GM18873 (cell line): ENCODE measurements around the gene ISLR.

Experiments
- ATAC-seq: cut with Tn5 transposase; IDR thresholded peaks from one replicate; pipeline ENCODE4 v1.9.1; 2021; ENCODE audit warnings: mild to moderate bottlenecking, moderate library complexity, moderate number of reproducible peaks; ENCODE audit not compliant: unreplicated experiment, low FRiP score

ISLR gene

DNA sequence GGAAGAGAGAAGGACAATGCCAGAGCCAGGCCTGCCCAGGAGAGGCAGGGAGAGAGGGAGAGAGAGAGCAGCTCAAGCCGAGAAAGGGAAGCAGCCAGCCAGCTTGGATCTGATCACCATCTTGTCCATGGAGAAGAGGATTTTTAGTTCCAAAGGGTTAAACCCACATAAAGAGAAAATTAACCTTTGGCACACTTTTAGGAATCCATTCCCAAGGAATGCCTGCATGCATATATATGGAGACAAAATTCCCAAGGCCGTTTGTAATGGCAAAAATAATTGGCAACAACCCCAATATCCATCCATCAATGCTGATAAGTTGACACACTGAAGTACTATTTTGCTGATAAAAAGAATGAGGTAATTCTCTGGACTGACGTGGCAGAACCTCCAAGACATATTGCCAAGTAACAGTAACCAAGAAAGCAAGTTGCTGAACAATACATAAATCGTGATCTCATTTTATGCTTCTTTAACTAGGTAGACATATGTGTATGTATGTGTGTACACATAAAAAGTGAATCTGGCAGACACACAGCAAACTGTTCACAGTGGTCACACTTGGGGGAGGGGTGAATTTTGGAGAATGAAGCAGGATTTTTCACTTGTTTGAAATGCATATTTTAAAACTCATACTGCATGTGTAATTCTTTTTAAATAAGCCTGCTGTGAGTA is 36.6 kb downstream of the ISLR start:
- ATAC-seq: no peak

DNA sequence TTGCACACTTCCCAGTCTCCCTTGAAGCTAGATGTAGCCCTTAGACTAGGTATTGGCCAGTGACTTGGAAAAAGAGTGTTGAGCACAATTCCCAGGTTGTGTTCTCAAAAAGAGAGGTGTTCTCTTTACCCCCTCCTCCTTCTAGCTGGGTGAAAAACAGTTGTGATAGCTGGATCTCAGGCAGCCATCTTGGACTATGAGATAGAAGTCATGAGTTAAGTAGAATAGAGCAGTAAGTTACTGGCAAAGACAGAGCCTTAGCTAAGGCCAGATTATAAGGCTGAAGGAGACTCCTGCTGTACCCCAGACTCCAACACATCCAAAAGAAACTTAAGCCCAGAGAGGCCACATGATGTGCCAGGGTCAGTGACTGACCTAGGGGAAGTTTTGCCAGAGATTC is 37.2 kb downstream of the ISLR start:
- no peak for ATAC-seq

DNA sequence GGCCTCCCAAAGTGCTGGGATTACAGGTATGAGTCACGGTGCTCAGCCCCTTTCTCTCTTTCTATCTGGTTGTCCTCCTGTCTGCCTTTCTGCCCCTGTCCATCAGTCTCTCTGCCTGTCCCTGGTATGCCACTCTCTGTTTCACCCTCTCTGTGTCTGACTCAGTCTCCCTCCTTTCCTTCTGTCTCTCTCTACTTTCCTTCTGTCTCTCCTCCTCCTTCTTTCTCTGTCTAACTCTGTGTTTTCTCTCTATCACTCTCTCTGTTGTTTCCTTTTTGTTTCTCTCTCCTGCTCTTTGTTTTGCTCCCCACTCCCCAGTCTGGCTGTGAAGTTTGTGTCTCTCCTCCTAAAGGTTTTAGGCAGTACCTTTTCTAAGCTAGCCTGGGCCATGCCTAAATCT is 38.1 kb downstream of the ISLR start:
- no peak for ATAC-seq

DNA sequence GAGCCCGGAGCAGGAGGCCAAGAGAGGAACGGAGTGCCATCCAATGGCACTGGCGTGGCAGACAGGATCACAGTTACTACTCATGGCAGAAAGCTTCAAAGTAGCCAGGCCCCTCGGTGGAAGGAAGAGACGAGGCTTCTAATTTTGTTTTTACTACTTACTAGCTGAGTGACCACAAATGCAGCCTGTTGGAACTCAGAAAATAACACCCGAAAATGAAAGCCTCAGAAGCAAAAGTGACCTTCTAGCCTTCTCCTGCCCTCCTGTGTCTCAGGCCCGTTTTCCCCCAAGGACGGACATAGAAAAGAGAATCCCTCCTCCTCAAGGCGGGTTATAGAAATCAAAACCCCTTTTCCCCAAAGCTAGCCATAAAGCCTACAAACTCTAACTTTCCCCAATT is 39.0 kb downstream of the ISLR start:
- ATAC-seq: no peak

DNA sequence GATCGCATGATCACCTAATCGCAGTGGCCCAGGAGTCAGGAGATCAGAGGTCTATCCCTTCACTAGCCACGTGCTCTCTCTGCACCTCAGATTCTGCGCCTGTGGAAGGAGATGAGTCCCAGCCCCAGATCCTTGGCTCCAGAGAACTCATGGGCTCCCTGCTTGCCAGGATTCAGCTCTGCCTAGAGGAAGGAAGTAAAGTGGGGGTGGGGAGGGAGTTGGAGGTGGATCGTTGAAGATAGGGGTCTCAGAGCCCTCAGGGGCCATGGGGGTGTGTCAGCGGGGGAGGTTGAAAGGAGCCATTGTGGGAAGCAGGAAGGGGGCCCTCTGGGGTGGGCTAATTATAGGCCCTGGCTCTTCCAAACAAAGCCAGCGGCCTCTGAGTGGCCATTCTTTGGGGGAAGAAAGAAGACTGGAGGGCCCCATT is 40.4 kb downstream of the ISLR start:
- ATAC-seq: no peak

DNA sequence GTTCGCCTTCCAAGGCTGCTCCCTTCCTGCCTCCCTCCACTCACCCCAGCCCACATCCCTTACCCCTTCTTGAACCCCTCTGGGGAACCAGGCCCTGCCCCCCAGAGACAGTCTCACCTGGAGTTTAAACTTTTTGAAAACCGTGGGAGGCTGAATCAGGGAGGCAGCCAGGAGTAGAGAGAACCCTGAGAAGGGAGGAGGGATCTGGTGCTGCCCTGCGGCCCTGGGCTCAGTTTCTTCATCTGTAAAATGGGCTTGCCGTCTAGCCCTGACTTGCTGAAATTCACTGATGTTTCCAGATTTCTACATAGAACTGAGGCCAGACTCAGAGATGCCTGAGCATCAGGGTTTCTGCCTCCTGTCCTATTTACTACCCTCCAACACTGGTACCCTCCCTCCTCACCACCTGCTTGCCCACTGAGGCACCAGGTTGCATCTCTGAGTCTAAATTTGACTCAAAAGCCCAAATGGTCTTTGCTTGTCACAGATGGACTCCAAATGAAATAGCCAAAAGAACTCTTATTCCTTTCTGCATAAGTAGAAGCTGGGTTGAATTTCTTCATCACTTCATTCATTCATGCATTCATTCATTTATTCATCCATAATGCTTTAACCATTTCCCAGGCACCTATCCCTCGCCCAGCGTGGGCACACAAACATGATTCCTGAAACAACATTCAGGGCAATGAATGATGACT is 41.0 kb downstream of the ISLR start:
- ATAC-seq: no peak

DNA sequence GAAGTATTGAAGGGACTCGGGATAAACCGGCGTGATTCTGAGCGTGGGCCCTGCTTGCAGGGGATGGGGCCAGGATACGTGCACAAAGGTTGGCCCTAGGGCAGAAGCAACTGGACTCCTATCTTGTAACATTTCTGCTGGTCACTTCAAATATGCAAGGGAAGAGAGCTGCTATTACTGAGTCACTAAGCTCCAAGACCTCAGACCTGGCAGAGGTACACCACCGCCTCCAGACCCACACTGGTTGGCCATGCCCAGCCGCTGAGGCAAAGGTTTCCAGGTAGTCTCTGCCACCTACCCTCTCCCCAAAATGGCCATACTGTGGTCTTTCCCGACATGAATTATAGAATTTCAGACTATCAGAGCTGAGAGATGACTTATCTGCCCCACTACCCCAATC is 42.4 kb downstream of the ISLR start:
- no peak for ATAC-seq

DNA sequence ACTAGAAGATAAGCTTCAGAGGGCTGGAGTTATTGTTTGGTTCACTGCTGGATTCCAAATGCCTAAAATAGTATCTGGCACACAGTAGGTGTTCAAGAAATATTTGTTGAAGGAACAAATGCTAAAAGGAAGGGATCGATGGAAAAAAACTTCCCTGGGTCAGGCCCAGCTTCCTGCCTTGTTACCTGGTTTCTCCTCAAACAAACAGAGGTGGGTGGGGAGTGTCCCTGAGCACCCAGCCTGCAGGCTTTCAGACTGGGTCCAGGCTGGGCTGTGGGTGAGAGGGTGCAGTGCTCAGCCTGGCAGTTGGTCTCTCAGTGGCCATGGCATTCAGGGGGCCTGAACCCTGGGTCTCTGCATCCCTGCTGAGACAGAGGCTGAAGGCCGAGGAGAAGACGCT is 43.4 kb downstream of the ISLR start:
- ATAC-seq: no peak

DNA sequence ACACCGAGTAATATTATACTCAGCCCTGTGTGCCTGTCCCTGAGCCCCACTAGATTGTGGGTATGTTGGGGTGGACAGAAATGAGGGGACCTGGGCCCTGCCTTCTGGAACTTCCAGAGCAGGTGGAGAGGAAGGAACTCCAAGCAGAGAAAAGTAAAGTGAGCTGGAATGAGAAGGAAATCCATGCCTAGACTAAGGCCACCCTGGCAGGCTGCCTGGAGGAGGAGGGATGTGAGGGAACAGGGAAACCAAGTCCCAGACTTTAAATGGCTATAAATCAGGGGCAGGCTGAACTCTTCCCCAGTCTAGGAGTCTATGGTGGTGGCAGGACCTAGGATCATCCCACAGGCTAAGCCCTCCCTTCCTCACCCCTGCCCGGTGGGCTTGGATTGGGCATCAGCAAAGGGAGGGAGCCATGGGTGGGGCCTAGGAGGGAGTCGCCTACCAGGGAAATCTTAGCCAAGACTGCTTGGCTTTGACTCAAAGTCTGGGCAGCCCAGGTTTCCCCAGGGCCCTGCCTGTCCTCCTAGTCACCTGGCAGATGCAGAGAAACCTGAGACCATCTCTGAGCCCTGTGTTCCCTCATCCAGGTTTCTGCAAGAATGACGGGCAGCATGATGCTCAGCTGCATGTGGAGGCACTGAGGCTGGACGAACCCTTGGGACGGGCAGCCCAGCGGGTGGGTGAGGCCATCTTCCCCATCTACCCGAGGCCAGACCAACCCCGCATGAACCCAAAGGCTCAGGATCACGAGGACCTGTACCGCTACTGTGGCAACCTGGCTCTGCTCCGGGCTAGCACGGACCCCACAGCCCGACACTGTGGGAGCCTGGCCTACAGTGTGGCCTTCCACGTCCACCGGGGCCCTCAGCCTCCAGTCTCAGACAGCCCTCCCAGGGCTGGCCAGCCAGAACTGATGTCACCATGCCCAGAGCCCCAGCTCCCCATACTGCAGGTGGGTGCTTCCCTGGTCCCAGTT is 44.7 kb downstream of the ISLR start:
- no peak for ATAC-seq

DNA sequence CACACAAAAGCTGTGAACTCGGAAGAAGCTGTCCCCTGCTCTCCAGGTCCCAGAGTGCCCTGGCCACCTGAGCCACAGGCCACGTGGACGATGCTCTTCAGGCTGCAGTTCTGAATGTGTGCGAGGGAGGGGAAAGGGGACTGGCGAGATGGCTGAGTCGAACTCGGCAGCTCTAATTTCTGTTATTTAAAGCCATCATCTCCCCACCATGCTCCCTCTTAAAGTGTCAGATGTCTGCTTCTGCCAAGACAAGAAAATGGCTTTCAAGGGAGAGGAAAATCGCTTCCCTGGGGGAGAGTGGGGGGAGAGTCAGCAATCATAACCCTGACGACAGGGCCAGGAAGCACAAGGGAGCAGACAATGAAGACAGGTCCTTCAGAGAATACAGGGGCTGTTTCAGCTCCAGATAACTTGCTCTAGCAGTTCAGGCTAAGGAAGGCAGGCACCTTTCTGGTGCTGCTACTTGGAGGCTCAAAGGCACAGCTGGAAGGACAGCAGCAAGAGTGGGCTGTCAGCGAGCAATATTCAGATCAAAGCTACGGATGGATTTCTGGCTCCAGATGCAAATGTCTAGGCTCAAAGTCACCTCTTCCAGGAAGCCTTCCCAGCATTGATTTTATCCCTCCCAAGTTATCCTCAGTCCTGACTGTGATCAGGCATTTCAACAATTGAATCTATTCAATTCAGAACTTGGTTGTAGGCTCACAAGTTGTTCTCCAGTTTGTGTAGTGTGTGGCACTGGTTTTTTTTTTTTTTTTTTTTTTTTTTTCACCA is 47.2 kb downstream of the ISLR start:
- no peak for ATAC-seq

DNA sequence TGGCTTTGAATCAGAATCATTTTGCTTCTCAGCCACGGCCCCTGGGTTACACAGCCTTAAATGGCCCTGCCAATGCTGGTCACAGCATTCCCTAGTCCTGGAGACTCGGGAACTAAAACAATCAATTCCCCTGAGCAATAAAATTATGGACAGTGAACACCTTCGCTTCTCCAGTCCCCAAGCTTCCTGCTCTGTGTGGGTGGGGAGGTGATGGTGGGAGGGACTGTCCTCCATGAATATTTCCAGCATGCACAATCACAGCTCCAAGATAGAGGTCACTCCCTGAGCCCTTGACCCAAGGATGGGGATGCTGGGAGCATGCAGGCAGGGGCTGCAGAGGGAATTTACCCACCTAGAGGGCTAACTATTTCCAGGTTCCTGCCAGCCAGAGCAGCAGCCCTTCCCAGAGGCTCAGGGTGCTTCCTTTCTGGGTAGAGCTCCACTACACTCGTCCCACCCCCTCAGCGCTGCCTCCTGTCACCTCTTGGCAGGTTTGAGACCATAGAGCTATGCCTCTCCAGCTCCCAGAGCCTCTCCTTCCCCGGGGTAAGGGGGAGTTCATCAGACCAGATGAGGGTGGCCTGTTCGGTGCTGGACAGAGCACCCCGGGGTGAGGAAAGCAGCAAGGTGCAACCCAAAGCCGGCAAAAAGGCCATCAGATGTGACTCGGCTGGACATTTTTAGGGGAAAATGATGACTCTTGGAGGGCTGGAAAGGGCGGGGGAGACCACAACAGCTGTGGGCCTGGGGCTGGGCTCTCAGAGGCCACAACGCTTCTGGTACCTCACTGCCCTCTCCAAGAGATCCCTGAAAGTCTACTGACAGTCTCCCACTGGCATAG is 48.1 kb downstream of the ISLR start:
- no peak for ATAC-seq

DNA sequence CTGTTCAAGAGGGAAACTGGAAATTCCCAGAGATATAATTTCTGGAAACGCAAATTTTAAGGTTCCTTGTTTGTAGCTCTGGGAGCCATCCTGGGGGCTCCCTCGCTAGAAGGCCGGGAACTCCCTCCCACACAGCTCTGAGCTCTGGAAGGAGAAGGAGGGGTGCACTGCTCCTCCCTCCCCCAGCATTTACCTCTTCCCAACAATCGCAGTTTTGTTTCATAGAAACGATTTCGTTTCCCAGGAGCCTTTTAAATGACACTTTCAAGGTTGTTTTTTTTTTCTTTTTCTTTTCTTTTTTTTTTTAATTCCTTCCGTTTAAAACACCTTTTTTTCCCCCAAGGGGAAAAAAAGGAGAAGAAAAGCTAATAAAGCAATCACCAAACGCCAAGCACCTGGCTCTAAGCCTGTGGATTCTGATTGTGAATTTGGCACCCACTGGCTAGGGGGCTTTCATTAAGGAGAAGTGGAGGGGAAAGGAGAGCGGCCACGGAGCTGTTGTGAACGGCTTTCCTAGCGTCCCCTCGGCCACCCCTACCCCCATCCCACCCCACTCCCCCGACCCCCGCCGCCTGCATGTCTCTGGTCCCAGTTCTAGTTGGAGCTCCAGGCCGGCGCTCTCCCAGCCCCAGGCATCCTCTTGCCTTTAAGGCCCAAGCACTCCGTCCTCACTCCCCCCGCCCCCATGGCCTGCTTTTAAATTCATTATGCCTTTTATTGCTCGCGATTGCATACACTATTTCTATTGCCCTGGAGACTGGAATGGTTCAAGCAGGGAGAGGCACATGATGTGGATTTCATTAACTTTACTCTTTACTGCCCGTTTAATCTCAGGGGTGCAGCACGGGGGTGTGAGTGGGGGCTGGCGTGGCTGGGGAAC is 49.0 kb downstream of the ISLR start:
- ATAC-seq: no peak

DNA sequence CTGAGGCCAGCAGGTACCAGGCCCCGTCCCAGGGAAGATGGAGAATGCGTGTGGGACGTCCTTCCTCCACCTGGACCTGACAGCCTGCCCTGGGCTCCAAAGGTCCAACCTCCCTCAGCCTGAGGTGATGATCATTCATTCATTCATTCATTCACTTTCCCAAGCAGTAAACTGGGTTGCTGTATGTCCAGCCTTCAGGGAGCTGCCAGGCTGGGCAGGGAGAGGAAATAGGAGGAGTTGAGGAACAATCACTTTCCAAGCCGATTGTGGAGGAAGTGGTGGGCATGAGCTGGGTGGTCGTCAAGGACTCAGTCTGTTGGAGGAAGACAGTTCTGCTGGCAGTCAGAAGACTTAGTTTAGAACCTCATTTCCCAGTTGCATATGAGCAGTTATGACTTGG is 52.4 kb downstream of the ISLR start:
- no peak for ATAC-seq
